ENCODE results near the gene GBF1.
A peak's percentile ranks its signal among the peaks of the same experiment; 100 is the strongest.
"Not testable (repeated sequence)": the region's sequence is repeated elsewhere in the genome, so short reads cannot be mapped to it uniquely, and the experiment has no call there.

Gene GBF1

DNA sequence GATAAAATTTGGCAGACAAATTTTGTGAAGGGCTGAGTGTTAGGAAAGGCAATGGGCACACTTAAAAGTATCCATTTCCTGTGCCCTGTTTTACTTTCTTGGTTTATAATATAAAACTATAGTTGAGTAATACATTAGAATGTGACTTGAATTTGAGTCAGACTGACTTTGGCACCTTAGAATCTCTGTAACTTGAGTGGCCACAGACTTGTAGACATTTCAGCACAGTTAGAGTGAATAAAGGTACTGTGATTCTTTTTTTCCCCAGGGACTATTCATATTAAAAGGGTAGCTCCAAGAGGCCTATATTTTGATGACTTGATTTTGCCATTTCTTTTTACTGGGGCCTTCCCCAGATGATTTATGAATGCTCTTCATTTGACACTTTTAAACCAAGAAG is 22.4 kb downstream of the GBF1 start:
- no peak for DNase-seq

DNA sequence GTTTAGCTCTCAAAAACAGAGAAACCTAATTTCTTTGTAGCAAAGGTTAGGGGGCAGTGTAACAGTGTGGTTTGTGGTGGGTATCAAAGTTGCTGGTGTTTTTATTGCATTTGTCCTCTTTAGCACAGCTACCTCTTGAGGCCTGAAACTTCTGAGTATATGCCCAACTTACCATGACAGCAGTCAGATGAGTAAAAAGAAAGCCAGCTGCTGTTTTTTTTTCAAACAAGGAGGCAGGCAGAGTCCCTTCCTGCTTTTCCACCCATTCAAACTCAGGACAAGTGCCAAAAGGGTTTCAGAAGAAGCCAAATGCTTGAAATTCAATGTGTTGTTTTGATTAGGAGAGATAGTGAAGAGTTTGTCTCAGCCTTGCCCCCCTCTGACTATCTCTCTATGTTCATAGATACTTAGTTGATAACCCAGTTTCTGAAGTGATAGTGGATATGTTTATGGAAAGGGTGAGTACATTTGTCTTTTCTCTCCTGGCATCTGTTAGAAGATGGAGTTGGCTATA is 23.1 kb downstream of the GBF1 start:
- no peak for DNase-seq

DNA sequence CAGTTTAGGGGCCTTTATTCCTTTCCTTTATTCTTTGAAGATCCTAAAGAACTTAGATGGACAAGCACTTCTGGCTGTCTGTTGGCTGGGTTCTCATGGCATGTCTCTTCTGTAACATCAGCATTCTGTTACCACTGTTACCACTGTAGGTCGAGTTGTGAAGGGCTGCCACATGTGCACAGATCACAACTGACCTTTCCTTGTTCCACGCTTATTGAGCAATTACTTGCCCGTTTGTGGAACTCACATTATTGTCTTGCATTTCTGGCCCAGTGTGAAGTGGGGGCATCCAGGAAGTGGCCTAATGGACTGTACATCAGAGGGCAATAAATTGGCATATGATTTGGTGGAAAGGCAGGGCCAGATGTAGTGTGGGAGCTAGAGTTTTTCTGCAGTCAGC is 23.7 kb downstream of the GBF1 start:
- DNase-seq: peak; percentile 42 to 71 (median 60)

GRCh38 chr10:102274062-102274461 is 28.7 kb downstream of the GBF1 start:
- DNase-seq: no peak

DNA sequence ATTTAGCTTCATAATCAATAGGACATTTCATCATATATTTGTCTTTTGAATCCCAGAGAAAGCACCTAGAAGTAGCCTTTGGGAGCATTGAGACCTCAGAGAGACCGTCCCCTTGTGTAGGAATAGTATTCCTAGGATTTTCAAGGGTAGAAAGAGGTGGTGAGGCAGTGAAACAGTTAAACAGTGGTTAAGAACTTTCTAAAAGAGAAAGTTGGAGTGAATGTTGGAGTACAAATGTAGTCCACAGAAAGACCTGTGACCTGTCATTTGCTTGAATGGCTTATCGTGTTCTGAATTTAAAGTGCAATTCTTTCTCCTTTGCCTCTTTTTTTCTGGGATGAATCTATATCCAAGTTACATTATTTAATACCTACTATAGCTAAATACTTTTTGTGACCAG is 30.0 kb downstream of the GBF1 start:
- DNase-seq: no peak

DNA sequence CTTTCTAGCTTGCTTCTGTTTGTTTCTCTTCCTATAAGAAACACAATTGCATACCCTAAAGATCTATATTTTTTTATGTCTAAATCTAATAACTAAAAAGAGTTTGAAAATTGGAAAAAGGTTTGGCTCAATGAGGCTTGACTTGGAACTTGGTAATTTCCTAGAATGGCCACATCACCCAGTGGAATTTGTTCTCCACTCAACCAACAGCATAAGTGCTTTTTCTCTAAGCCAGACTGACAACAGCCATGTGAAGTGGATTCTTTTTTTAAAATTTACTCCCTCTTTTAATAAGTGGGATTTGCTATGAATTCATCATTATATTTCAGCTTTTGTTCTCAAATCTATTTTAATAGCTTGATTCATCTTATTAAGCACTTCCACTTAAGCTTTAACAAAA is 33.8 kb downstream of the GBF1 start:
- no peak for DNase-seq

- peak; percentile 31 to 48 (median 36) for DNase-seq
These were observed 35.2 kb downstream of the GBF1 start for GRCh38 chr10:102280397-102281101.

- no peak for DNase-seq
These were observed 35.8 kb downstream of the GBF1 start for GRCh38 chr10:102281102-102281487.

- no peak for DNase-seq
These were observed 38.2 kb downstream of the GBF1 start for GRCh38 chr10:102283488-102283887.

DNA sequence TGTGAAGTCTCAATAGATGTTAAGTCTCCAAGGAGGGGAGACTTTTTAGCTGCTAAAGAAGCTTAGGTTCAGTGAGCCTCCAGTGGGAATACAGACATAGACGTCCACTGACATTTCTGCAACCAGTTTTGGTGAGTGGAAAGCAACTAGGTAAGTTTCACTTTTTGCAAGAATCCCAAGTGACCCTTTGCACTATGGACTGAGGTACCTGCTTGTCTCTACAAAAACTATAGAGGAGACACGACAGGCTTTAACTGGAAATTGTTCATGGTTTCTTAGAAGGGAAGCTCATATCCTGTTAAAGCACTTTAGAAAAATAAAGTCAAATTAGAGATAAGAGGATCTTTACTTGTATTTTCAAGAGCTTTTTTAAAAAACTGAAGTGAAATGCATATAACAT is 38.6 kb downstream of the GBF1 start:
- DNase-seq: no peak

DNA sequence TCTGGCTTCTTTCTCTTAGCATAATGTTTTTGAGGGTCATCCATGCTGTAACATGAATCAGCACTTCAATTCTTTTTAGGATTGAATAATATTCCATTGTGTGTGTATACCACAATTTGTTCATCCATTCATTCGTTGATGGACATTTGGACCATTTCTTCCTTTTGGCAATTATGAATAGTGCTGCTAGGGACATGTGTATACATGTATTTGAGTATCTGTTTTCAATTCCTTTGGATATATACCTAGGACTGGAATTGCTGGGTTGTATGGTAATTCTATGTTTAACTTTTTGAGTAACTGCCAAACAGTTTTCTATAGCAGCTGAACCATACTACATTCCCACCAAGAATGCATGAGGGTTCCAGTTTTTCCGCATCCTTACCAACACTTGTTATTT is 39.2 kb downstream of the GBF1 start:
- no peak for DNase-seq

GRCh38 chr10:102285133-102285532 is 39.8 kb downstream of the GBF1 start:
- no peak for DNase-seq

DNA sequence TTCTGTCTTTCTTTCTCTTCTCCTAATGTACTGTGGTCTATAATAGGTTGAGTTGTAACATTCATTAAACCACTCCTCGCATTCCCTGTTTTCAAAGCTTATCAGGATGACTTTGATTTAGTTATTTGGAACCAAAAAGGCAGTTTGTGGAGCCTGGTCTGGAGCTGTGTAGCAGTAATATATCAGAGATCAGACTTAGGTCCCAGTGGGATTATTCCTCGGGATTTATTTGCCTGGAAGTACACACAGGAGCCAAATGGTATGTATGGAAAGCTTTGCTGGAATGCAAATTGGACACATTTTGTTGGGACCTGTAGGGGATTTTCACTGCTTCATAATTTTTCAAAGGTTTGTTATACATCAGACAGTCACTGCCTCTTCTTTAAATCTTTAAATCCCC is 40.9 kb downstream of the GBF1 start:
- no peak for DNase-seq

DNA sequence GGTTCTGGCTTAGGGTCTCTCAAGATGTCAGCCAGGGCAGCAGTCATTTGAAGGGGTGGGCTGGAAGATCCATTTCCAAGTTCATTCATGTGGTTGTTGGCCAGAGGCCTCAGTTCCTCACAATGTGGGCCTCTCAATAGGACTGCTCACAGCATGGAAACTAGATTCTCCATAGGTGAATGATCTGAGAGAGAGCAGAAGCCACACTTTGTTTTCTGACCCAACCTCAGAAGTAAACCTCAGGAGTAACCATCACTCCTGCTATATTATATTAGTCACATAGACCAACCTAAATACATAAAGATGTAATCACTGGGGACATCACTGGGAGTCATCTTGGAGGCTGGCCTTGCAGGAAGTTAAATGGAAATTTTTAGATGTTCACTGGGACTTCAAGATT is 42.2 kb downstream of the GBF1 start:
- no peak for DNase-seq

- DNase-seq: no peak
These were observed 42.7 kb downstream of the GBF1 start for GRCh38 chr10:102287991-102288390.

DNA sequence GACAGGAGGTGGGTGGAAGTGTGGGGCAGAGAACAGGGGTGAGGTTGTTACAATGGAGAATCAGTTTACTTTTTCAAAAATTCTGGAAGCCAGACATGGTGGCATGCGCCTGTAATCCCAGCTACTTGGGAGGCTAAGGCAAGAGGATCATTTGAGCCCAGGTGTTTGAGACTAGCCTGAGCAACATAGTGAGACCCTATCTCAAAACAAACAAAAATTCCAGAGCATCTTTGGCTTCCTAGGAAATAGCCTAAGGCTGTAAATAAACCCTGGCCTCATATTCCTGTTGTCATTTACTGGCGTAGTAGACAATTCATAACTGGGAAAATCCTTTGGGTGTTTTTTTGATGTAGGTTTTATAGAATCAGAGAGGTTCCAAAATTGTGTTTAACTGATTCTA is 44.0 kb downstream of the GBF1 start:
- no peak for DNase-seq

GRCh38 chr10:102289840-102290239 is 44.5 kb downstream of the GBF1 start:
- DNase-seq: no peak

- DNase-seq: no peak
These were observed 46.0 kb downstream of the GBF1 start for GRCh38 chr10:102291221-102291905.

DNA sequence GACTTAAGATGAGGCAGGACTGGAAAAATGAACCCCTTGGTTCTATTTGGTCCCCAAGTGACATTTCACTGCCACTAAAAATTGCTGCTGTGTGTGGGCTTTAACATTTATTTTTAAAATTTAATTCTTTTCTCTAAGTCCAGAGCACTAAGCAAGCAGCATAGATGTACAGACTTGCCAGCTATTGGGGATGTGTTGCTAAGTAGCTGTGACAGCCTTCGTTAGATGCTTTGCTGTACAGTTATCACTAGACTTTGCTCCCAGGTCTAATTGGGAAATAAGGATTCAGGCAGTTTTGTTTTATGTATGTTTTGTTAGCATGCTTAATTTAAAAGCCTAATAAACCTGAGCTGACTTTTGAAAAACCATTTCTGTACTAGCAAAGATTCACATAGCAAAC is 51.8 kb downstream of the GBF1 start:
- DNase-seq: no peak

DNA sequence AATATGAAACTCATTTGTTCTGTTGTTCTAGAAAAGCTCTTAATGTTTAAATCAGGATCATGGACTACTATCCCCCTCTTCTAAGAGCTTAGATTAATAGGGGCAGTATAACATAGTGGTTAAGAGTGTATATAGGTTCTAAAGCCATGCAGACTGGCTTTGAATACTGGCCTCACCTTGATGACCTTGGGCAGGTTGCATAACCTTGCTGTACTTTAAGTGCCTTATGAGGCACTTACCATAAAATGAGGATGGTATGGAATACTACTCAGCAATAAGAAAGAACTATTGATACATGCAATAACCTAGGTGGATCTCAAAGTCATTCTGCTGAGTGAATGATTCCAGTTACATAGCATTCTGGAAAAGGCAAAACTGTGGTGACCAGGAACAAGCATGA is 53.6 kb downstream of the GBF1 start:
- DNase-seq: no peak

DNA sequence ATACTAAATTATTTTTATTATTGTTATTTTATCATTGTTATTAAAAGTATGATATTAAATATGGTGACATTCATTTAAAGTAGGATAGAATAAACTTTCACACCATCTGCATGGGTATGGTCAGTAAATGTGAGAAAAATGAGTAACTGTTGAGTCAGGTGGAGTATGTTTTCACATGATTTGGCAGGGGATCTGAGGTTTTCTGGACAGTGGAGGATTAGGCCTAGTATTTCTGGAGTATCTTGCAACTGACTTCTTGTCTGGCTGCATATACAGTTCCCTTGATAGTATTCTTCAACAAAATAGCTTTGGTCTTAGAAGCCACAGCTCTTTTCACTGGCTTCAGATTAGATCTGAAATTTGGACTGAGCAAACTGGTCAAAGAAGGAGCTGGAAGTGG is 54.5 kb downstream of the GBF1 start:
- DNase-seq: no peak

DNA sequence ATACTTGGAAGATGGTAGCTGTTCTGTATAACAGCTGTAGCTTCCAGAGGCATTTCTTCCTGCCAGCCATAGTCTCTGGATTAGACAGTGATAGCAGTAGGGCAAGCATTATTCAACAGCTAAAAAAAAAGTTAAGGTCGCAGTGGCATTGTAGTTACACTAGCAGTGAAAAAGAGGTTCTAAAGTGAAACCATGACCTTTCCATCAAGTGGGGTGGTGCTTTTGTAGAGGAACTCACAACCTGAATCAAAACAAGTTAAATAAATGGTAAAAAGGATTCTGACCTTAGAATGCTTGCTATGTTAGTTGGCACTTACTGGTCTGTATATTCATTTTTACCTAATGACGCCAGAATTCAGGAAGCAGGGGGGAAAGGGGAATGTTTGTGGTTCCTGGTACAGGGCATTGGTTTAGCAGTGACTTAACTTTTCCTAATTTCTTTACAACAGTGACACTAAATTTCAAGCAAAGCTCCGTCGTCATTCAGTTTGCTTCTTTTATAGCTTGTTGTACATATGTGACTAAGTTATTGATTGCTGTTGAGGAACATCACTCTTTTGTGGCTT is 55.0 kb downstream of the GBF1 start:
- peak in 1 of 4 experiments; percentile 7 for DNase-seq

GRCh38 chr10:102300912-102301311 is 55.6 kb downstream of the GBF1 start:
- not testable (repeated sequence) for DNase-seq

DNA sequence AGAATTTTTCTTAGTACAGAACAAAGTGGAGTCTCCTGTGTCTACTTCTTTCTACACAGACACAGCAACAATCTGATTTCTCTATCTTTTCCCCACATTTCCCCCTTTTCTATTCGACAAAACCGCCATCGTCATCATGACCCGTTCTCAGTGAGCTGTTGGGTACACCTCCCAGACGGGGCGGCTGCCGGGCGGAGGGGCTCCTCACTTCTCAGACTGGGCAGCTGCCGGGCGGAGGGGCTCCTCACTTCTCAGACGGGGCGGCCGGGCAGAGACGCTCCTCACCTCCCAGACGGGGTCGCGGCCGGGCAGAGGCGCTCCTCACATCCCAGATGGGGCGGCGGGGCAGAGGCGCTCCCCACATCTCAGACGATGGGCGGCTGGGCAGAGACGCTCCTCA is 56.0 kb downstream of the GBF1 start:
- DNase-seq: not testable (repeated sequence)

Measured in suppressor macrophage (primary cell).